Effector memory CD8-positive, alpha-beta T cell (primary cell): ENCODE measurements around the gene RAET1E.
"Not testable (repeated sequence)": the region's sequence is repeated elsewhere in the genome, so short reads cannot be mapped to it uniquely, and the experiment has no call there.

ENCODE experiments used
- ATAC-seq: fragments of 150-1000 bp; cut with Tn5 transposase; replicated peaks from 2 replicates; pipeline ENCODE4 v1.10.0; 2021; ENCODE audit warnings: mild to moderate bottlenecking, moderate library complexity
- DNase-seq, 3 experiments: peaks; one replicate each; pipeline ENCODE4 v3.0.0; 2021
- H3K27ac Mint-ChIP-seq, 2 donors: one replicate each; pipeline ENCODE4 v1.8.0; 2022; ENCODE audit warnings: mild to moderate bottlenecking in 2 of 2, mixed read lengths in 2 of 2, moderate library complexity in 2 of 2
- H3K27me3 Mint-ChIP-seq, 2 donors: one replicate each; pipeline ENCODE4 v1.8.0; 2022; ENCODE audit warnings: mixed read lengths in 2 of 2
- H3K36me3 Mint-ChIP-seq: one replicate; pipeline ENCODE4 v1.8.0; 2022; ENCODE audit warnings: mild to moderate bottlenecking, moderate library complexity, mixed read lengths; ENCODE audit not compliant: insufficient read depth
- H3K4me1 Mint-ChIP-seq, 2 donors: one replicate each; pipeline ENCODE4 v1.8.0; 2022; ENCODE audit warnings: low read depth in 2 of 2, mixed read lengths in 2 of 2
- H3K4me3 Mint-ChIP-seq, 2 donors: one replicate each; pipeline ENCODE4 v1.8.0; 2022; ENCODE audit warnings: mild to moderate bottlenecking in 2 of 2, mixed read lengths in 2 of 2, moderate library complexity in 2 of 2
- H3K9me3 Mint-ChIP-seq, 2 donors: one replicate each; pipeline ENCODE4 v1.8.0; 2022; ENCODE audit warnings: mixed read lengths in 2 of 2
- total RNA-seq, 9 experiments: gene quantifications; one replicate each; lab custom pipeline; 2026; lab: John Stamatoyannopoulos, UW

Gene RAET1E, protein sequence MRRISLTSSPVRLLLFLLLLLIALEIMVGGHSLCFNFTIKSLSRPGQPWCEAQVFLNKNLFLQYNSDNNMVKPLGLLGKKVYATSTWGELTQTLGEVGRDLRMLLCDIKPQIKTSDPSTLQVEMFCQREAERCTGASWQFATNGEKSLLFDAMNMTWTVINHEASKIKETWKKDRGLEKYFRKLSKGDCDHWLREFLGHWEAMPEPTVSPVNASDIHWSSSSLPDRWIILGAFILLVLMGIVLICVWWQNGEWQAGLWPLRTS
- total RNA-seq, result 0 to 0.11 (median 0) reads per million in 9 experiments

DNA sequence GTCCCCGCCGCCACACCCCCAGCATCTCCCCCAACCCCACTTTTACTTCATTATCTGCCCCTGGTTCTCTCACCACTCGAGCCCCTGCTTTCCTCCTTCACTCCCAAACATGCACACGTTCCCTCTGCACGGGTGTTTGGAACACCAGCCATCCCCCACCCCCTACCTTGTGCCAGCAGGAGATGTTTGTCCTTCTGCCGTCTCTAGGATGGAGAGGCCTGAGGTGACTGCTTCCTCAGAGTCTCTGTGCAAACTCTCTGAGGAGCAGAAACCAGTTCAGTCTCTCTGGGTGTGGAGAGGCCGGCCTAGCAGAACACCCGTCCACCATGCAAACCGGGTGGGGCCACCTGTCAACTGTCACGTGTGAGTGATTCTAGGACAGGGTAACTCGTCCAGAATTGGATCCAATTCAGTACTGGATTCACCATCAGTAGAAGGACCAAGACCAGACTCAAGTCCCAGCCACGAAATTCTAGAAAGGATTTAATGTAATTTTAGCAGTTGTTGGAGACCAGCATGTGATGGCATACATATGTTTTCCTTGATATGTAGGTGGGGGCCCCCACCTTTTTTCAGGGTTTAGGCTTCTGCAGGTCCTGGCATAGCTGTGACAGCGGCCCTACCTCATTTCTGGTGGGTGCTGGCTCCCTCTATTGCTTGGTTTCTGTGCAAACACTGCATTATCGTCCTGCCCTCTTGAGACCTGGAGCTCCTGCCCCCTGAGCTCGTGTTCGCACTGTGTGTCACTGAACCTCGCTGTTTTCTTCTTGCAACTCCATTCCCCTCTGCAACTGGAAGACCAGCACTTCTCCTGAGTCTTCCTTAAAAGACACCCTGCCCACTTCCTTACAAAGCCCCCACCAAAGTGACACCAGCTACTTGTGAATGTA, at the start of gene RAET1E:
Gene RAET1E, minus strand, starts transcription at position 259 of the 890 bp plus-strand sequence. CDS start 7,212 bp downstream, outside the sequence.
- H3K4me1 Mint-ChIP-seq, result peaks cover 7 to 16% of the 10 kb centered on the region in 2 donors
- no peaks in the 10 kb centered on the region for H3K9me3 Mint-ChIP-seq
- DNase-seq (no peak), ATAC-seq (no peak)
- peaks cover 19 to 42% of the 10 kb centered on the region in 2 donors for H3K27me3 Mint-ChIP-seq
- H3K27ac Mint-ChIP-seq, result peak within 1 kb of the TSS; percentile 18 to 49
- peak within 1 kb of the TSS; percentile 58 to 60 for H3K4me3 Mint-ChIP-seq
- H3K36me3 Mint-ChIP-seq, result no peaks in the 10 kb centered on the region

DNA sequence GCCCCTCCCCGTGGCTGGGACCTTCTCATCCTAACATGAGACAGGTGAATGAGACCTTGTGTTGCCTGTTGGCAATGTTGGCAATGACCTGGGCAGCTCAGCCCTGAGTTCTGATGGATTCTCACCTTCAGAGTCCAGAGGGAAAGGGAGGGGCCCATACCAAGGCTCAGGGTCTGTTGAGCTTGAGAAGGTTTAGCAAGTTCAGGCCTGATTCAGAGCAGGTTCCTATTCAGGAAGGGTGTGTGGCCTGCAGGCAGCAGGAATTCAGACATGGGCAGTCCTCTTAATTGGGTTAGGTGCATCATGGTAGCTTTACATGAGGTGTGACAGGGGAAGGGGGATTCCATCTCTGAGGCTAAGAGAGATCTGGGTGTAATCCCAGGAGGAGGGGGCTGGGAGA, 49.6 kb upstream of the RAET1E start:
- peaks cover 38 to 47% of the 10 kb centered on the region in 2 donors for H3K27me3 Mint-ChIP-seq
- H3K27ac Mint-ChIP-seq, H3K4me3 Mint-ChIP-seq, H3K36me3 Mint-ChIP-seq, H3K9me3 Mint-ChIP-seq, DNase-seq, H3K4me1 Mint-ChIP-seq, ATAC-seq: not testable (repeated sequence)

DNA sequence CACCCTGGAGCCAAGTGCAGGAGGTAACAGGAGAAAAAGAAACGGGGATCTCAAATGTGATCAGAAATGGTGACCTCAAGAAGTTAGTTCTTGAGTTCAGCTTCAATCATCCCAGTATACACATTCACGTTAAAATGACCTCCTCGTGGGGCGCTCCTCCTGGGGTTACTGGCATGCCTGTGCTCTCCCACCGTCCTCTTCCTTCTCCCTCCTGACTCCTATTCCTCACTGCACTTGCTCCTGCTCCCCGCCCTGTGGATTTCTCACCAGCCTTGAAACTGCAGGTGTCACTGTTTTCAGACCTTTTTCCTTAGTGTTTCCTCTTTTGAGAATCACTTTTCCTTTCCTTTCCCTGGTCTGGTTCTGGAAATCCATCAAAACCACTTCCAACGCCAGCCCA, 48.7 kb upstream of the RAET1E start:
- H3K27ac Mint-ChIP-seq, ATAC-seq, DNase-seq, H3K9me3 Mint-ChIP-seq, H3K4me3 Mint-ChIP-seq: not testable (repeated sequence)
- Mint-ChIP-seq H3K27me3 (peaks cover 29 to 38% of the 10 kb centered on the region in 2 donors), H3K4me1 (peaks cover 10 to 12% of the 10 kb centered on the region in 2 donors), H3K36me3 (peaks cover 14% of the 10 kb centered on the region)

DNA sequence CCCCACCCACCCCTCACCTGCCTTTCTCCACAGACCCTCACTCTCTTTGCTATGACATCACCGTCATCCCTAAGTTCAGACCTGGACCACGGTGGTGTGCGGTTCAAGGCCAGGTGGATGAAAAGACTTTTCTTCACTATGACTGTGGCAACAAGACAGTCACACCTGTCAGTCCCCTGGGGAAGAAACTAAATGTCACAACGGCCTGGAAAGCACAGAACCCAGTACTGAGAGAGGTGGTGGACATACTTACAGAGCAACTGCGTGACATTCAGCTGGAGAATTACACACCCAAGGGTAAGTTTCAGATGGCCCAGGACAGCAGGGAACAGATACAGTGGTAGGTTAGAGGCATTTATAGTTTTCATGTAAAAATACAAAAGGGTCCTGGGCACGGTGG, 47.4 kb upstream of the RAET1E start:
- not testable (repeated sequence) for H3K9me3 Mint-ChIP-seq, H3K4me3 Mint-ChIP-seq, H3K27ac Mint-ChIP-seq, DNase-seq, ATAC-seq
- Mint-ChIP-seq H3K4me1 (peaks cover 12 to 19% of the 10 kb centered on the region in 2 donors), H3K36me3 (peaks cover 17% of the 10 kb centered on the region), H3K27me3 (peaks cover 20 to 29% of the 10 kb centered on the region in 2 donors)

DNA sequence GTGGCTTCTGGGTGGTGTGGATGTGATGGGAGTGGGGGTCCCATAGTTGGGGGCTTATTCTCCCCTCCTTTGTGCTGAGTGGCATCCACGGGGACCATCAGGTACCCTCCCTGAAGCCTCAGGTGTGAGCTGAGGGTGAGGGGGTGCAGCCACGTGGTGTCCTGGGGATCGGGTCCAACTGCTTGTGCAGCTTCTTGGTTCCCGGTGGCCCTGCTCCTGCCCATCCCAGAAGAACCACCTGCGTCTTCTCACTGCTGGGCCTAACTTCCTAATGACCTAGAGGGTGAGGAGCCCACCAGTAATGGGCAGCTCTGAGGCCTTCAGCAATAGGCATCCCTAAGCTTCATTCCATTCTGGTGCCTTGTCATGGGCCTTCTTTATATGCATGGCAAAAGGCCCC, 45.4 kb upstream of the RAET1E start:
- not testable (repeated sequence) for ATAC-seq, H3K9me3 Mint-ChIP-seq, DNase-seq
- Mint-ChIP-seq H3K27ac (peak overlapping the region in 1 of 2 donors; percentile 90), H3K27me3 (peaks cover 26 to 34% of the 10 kb centered on the region in 2 donors), H3K4me3 (peak overlapping the region; percentile 89 to 91), H3K4me1 (peaks cover 21 to 29% of the 10 kb centered on the region in 2 donors), H3K36me3 (peaks cover 25% of the 10 kb centered on the region)

DNA sequence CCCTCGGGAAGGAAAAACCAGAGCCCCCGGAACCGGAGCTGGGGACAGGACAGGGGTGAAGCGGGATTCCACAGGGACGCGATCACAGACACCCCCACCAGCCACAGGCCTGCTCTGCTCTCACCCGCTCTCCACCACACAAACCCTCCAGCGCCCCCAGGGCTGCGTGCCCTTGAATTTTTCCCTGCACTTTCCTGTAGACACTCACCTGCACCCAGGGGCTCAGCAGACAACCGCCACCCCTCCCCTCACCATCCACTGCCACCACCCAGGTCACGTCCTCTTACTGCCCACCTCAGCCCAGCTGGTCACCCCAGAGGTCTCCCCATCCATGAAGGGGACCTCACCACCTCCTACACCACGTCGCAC, 44.5 kb upstream of the RAET1E start:
- peak overlapping the region; percentile 90 to 95 for H3K27ac Mint-ChIP-seq
- ATAC-seq, result no peak
- no peak for DNase-seq
- H3K4me1 Mint-ChIP-seq, result peaks cover 24 to 31% of the 10 kb centered on the region in 2 donors
- peaks cover 32% of the 10 kb centered on the region for H3K36me3 Mint-ChIP-seq
- H3K9me3 Mint-ChIP-seq, result no peaks in the 10 kb centered on the region
- peak overlapping the region; percentile 89 to 91 for H3K4me3 Mint-ChIP-seq
- H3K27me3 Mint-ChIP-seq, result peaks cover 29 to 34% of the 10 kb centered on the region in 2 donors

DNA sequence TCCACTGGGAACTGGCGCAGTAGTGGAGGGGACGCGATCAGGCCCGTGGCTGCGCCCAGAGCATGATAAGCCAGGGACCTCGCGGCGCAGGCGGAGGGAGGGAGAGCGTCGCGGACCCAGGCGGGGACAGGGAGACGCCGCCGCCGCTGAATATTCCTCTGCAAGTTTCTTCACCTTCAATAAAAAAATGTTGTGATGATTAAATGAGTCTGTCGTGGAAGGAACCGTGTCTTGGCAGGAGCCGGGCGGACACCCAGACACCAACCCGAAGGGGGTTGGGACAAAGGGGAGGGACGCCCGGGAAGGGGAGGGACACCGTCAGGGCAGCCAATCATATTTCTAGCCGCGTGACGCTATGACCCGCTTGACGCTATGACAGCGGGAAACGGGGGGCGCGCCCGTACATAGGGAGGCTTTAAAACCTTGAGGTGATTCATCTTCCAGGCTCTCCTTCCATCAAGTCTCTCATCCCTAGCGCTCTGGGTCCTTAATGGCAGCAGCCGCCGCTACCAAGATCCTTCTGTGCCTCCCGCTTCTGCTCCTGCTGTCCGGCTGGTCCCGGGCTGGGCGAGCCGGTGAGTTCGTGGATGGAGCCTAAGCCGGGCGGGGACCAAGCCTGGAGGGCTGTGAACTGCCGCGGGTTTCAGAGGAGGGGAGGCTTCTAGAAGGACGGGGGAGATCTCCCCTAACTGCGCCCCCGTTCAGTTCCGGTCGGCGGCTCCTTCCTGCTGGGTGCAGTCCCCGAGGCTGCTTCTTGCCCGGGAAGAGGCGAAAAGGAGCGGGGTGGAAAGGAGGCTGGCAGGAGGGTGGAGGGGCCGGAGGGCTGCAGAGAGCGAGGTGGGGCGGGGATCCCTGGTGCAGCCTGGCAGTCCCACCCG, 43.9 kb upstream of the RAET1E start, which contains the start of gene ULBP2:
Gene ULBP2, plus strand, starts transcription at position 432 of the 878 bp plus-strand sequence. Its CDS starts 59 bp downstream, at position 491.
- ATAC-seq (peak; percentile 82), DNase-seq (peak; percentile 90 to 93 (median 91))
- H3K27ac Mint-ChIP-seq, result peak within 1 kb of the TSS; percentile 90 to 95
- no peaks in the 10 kb centered on the region for H3K9me3 Mint-ChIP-seq
- H3K36me3 Mint-ChIP-seq, result peaks cover 32% of the 10 kb centered on the region
- peaks cover 24 to 31% of the 10 kb centered on the region in 2 donors for H3K4me1 Mint-ChIP-seq
- peaks cover 35 to 39% of the 10 kb centered on the region in 2 donors for H3K27me3 Mint-ChIP-seq
- H3K4me3 Mint-ChIP-seq, result peak within 1 kb of the TSS; percentile 89 to 91

GRCh38 chr6:149940672-149940982, 42.7 kb upstream of the RAET1E start:
- H3K27me3 Mint-ChIP-seq, result peaks cover 47 to 51% of the 10 kb centered on the region in 2 donors
- H3K36me3 Mint-ChIP-seq, result peaks cover 34% of the 10 kb centered on the region
- peaks cover 24 to 31% of the 10 kb centered on the region in 2 donors for H3K4me1 Mint-ChIP-seq
- H3K4me3 Mint-ChIP-seq, result peak overlapping the region; percentile 89 to 91
- no peak for ATAC-seq
- DNase-seq, result no peak
- H3K9me3 Mint-ChIP-seq, result no peaks in the 10 kb centered on the region
- H3K27ac Mint-ChIP-seq, result peak overlapping the region in 1 of 2 donors; percentile 90

- Mint-ChIP-seq H3K4me1 (peaks cover 24 to 31% of the 10 kb centered on the region in 2 donors), H3K36me3 (peaks cover 30% of the 10 kb centered on the region), H3K27me3 (peaks cover 53 to 56% of the 10 kb centered on the region in 2 donors), H3K4me3 (peak overlapping the region; percentile 89 to 91), H3K27ac (no peak overlapping the region), H3K9me3 (no peaks in the 10 kb centered on the region)
- no peak for ATAC-seq
- no peak for DNase-seq
These were observed 42.2 kb upstream of the RAET1E start for GRCh38 chr6:149939909-149940671.

- H3K27ac Mint-ChIP-seq, result peak overlapping the region; percentile 87 to 97
- ATAC-seq, result no peak
- H3K36me3 Mint-ChIP-seq, result peaks cover 31% of the 10 kb centered on the region
- peaks cover 59 to 64% of the 10 kb centered on the region in 2 donors for H3K27me3 Mint-ChIP-seq
- H3K4me1 Mint-ChIP-seq, result peaks cover 24 to 32% of the 10 kb centered on the region in 2 donors
- DNase-seq, result no peak
- no peaks in the 10 kb centered on the region for H3K9me3 Mint-ChIP-seq
- peak overlapping the region; percentile 76 to 85 for H3K4me3 Mint-ChIP-seq
These were observed 41.4 kb upstream of the RAET1E start for GRCh38 chr6:149939356-149939648.

GRCh38 chr6:149938571-149939355, 40.9 kb upstream of the RAET1E start:
- Mint-ChIP-seq H3K4me3 (peak overlapping the region; percentile 76 to 85), H3K9me3 (no peaks in the 10 kb centered on the region), H3K4me1 (peaks cover 24 to 34% of the 10 kb centered on the region in 2 donors), H3K27me3 (peaks cover 65 to 70% of the 10 kb centered on the region in 2 donors), H3K36me3 (peaks cover 34% of the 10 kb centered on the region), H3K27ac (peak overlapping the region; percentile 87 to 97)
- DNase-seq, result peak; percentile 57 to 67 (median 58)
- peak; percentile 58 for ATAC-seq
